GM12874 (cell line): ENCODE results near the gene GATA5.

Experiments used
- CTCF ChIP-seq: IDR thresholded peaks from 2 replicates; pipeline ENCODE4 v1.5.1; 2011; ENCODE audit warnings: low read depth, mild to moderate bottlenecking, control low read depth, low read length, moderate library complexity; ENCODE audit not compliant: insufficient read depth

The GATA5 gene

GRCh38 chr20:62429455-62430310 is 46.1 kb downstream of the GATA5 start:
- TF ChIP-seq CTCF, result no peak

- TF ChIP-seq CTCF, result no peak
Observed at GRCh38 chr20:62428396-62429295, 47.1 kb downstream of the GATA5 start.

DNA sequence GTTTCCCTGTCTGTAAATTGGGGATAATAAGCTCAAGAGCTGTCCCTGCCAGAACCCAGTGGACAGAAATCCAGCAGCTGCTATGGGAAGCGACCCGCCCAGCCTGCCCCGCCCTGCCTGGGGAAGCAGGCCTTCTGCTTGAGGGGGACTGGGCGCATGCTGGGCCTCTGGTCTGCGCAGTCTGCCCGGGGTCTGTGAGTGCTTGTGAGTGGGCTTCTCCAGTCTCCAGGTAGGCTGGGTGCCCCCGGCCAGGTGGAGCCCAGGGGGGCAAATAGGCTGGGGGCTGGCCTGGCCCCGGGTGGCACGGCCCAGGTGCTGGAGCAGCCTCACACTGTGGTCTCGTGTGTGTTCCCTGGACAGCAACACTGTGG is 47.8 kb downstream of the GATA5 start:
- no peak for TF ChIP-seq CTCF

DNA sequence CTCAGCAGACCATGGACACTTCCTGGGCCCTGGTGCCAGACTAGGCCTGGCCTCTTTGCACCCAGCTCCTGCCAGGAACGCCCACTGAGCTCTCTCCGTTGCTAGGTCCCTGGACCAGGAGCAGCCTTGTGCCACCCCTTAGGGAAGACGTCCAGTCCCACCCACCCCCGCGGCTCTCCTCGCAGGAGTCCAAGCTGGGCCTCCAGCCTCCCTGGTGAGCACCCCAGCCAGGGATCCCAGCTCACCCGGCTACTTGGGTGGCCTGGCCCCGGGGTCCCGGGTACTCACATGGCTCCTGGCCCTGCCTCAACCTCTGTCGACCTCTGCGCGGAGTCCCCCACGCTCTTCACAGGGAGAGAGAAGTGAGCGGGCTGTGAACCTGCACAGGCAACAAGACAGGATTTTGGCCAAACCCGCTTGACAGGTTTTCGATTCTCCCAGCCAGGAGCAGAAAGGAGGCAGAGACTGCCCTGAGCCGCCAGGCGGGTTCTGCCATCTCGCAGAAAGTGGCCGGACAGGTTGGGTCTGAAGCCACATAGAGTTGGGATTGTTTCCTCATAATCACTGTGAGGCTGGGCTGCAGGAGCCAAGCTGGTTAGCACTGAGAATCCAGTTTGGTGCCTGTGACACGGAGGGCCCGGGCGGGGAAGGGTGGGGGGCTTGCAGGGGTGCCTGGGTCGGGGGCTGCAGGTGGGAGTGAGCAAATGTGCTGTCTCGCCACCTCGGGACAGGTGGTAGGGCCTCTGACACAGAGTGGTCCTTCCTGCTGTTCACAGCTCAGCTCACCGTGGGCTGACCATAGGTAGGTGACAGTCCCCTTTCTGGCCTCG is 48.4 kb downstream of the GATA5 start, which contains the start of gene RBBP8NL:
Gene RBBP8NL, minus strand, starts transcription at position 368 of the 830 bp plus-strand sequence. CDS start 7,892 bp downstream, outside the sequence.
- no peak for TF ChIP-seq CTCF

- TF ChIP-seq CTCF, result no peak
Observed at GRCh38 chr20:62426699-62427131, 49.1 kb downstream of the GATA5 start.

GRCh38 chr20:62425281-62426058 is 50.3 kb downstream of the GATA5 start:
- TF ChIP-seq CTCF, result no peak
